IgD-negative memory B cell (primary cell): Measurements from ENCODE around the gene KRT72. TPM values are rescaled to one million over a fixed set of nuclear protein-coding genes. Genes with fewer than 3 reads are reported as not detected.

ENCODE experiments used
- H3K27ac Mint-ChIP-seq, 3 donors: one replicate each; pipeline ENCODE4 v1.8.0; 2020 to 2022; ENCODE audit warnings: mild to moderate bottlenecking in 3 of 3, mixed read lengths in 3 of 3, moderate library complexity in 1 of 3
- H3K27me3 Mint-ChIP-seq: one replicate; pipeline ENCODE4 v1.8.0; 2021; ENCODE audit warnings: mixed read lengths
- H3K36me3 Mint-ChIP-seq: one replicate; pipeline ENCODE4 v1.8.0; 2020; ENCODE audit warnings: mild to moderate bottlenecking, mixed read lengths
- H3K4me1 Mint-ChIP-seq, 3 donors: one replicate each; pipeline ENCODE4 v1.8.0; 2020 to 2022; ENCODE audit warnings: mixed read lengths in 3 of 3, mild to moderate bottlenecking in 1 of 3
- H3K4me3 Mint-ChIP-seq, 4 donors: one replicate each; pipeline ENCODE4 v1.8.0; 2020 to 2022; ENCODE audit warnings: mild to moderate bottlenecking in 4 of 4, mixed read lengths in 4 of 4, moderate library complexity in 3 of 4
- H3K9me3 Mint-ChIP-seq, 3 donors: one replicate each; pipeline ENCODE4 v1.8.0; 2020 to 2021; ENCODE audit warnings: mixed read lengths in 3 of 3, mild to moderate bottlenecking in 1 of 3
- polyA plus RNA-seq: library from polyadenylated mRNA; unstranded; fragments of 300-500 nt; fragmentation: Illumina TruSeq; gene quantifications from one replicate; pipeline ENCODE4 v1.2.3, GENCODE V29; 2021

KRT72 gene
- polyA plus RNA-seq, 1 donor from 2014 or later, result not detected

DNA sequence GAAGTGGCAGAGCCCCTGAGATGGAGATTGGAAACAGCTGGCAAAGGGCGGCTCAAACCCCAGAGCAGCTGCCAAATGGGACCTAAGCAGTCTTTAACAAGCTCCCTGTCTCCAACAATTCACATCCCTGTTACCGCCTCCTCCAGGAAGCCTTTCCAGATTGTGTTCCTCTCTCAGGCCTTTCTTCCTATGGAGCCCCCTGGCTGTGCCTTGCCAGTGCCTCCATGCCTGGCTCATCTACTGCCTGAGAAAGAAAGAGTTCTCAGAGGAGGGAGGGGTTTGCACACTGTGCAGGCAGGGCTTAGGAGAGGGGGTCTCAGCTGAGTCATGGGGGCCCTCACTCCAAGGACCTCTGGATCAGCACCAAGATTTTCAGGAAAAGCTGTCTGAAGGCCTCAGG, 18.8 kb downstream of the KRT72 start:
- no peak overlapping the region for H3K27ac Mint-ChIP-seq
- H3K9me3 Mint-ChIP-seq, result peaks cover 0 to 2% (median 0%) of the 10 kb centered on the region in 3 donors
- peaks cover 11% of the 10 kb centered on the region for H3K27me3 Mint-ChIP-seq
- H3K4me1 Mint-ChIP-seq, result no peaks in the 10 kb centered on the region
- no peak overlapping the region for H3K4me3 Mint-ChIP-seq
- no peaks in the 10 kb centered on the region for H3K36me3 Mint-ChIP-seq

DNA sequence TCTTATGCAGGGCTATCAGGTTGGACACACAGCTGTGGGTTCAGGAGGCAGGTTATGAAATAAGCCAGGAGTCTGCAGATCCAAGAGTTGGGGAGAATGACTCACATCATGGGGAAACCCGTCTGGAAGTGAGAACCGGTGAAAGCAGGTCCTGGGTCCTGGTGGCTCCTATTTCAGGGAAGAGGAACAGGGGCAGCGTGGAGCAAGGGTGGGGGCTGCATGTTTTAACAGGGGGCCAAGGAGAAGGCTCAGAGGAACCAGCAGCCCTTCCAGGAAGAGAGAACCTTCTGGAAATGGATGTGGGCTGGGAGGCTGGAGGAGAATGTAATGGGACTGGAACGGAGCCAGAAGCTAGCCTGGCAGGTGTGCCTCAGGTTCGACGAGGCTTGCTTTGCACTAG, 19.8 kb downstream of the KRT72 start:
- Mint-ChIP-seq H3K4me1 (no peaks in the 10 kb centered on the region), H3K9me3 (peaks cover 0 to 2% (median 0%) of the 10 kb centered on the region in 3 donors), H3K4me3 (no peak overlapping the region), H3K36me3 (no peaks in the 10 kb centered on the region), H3K27ac (no peak overlapping the region), H3K27me3 (peaks cover 9% of the 10 kb centered on the region)

DNA sequence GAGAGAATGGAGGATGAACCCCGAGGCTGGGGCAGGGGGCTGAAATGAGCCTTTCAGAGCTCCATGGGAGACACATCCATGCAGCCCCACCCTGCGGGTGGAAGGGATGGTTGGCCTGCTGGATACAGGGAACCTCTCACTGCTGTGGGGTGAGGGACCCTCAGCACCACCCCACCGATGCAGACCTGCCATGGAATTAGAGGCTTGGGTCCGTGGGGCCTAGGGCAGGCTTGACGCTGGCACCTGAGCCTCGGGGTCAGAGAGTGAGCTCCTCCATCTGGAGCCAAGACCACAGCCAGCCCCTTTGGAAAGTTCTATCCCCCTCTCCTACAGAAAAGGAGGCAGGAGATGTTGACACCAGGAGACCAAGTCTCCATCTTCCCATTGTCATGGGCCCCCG, 20.2 kb downstream of the KRT72 start:
- no peak overlapping the region for H3K27ac Mint-ChIP-seq
- peaks cover 10% of the 10 kb centered on the region for H3K27me3 Mint-ChIP-seq
- no peak overlapping the region for H3K4me3 Mint-ChIP-seq
- H3K4me1 Mint-ChIP-seq, result no peaks in the 10 kb centered on the region
- H3K36me3 Mint-ChIP-seq, result no peaks in the 10 kb centered on the region
- H3K9me3 Mint-ChIP-seq, result peaks cover 0 to 2% (median 0%) of the 10 kb centered on the region in 3 donors

DNA sequence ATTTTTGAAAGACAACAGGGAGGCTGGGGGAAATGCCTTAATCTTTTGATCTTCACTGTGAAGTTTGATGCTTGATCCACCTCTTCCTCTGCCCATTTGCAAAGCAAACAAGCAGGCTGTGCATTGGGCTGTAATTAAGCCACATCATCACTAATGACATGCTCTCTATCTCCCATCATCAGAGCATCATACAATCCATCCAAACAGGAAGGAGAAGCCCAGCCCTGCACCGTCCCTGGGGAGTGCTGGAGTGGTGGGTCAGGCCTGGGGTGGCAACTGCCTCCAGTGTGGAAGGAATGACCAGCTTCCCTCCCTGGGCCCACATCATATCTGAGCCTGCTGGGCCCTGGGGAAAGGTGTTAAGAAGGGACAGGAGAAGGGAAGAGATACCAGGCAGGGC, 20.8 kb downstream of the KRT72 start:
- Mint-ChIP-seq H3K4me1 (no peaks in the 10 kb centered on the region), H3K27me3 (peaks cover 10% of the 10 kb centered on the region), H3K27ac (peak overlapping the region in 1 of 3 donors; percentile 55), H3K36me3 (no peaks in the 10 kb centered on the region), H3K4me3 (no peak overlapping the region), H3K9me3 (peaks cover 0 to 2% (median 0%) of the 10 kb centered on the region in 3 donors)

DNA sequence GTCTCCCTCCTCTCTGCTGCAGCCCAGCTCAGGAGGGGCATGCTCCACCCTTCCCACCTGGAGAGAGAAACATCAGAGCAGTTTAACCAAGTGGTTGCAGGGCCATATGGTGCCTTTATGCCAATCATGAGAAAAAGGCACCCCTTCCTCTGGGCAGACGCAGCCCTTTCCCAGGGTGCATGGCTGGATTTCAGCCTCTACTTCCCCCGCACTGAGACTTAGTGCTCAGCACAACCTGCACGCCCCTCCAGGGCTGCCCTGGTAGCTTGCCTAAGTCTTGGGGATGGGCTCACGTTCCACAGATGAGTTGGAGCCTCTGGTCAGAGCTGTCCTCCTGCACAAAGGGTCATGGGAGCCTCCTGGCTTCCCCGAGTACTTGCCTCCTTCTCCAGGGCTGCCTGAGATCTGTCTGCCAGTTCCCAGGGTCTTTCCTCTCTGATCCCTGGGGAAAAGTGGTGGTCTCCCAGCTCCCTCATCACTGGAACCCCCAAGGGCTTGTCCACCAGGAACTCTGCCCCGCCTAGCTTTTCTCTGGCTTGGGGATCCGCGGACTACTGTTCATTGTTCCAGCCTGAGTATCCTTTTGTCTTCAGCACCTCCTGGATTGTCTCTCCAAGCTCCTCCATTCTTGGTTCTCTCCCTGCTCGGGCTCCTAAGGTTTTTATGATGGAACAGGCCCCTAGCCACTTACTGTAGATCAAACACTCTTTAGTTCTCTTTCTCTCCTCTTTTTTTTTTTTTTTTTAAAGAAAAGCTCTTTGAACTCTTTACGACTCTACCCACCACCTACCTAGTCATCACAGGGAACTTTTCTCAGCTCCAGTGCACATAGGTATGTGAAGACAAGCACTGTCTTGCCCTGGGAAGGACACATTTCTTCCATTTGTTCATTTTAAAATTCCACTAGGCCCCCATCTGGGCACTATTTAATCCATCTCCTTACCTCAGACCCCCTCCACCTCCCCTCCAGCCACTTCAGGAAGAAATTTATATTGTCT, 21.5 kb downstream of the KRT72 start:
- Mint-ChIP-seq H3K9me3 (peaks cover 0 to 2% (median 0%) of the 10 kb centered on the region in 3 donors), H3K27me3 (peaks cover 10% of the 10 kb centered on the region), H3K4me3 (no peak overlapping the region), H3K27ac (peak overlapping the region in 1 of 3 donors; percentile 55), H3K36me3 (no peaks in the 10 kb centered on the region), H3K4me1 (peaks cover 0 to 3% (median 0%) of the 10 kb centered on the region in 3 donors)

DNA sequence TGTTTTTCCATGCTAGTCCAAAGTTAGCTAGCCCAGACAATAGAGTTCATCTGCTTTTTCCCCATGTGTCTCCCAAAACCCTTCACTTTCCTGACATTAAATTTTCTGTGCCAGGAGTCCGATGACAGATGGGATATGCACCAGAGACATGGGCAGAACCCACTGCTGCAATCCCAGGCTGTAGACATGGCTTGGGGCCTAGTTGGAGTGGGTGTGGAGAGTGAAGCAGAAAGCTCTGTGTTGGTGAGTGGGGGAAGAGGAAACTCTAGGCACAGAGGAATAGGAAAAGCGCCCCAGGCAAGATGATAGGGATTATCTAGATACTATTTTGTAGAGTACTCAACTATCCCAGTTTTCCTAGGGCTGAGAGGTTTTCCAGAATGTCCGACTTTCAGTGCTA, 22.8 kb downstream of the KRT72 start:
- Mint-ChIP-seq H3K27me3 (peaks cover 14% of the 10 kb centered on the region), H3K9me3 (peaks cover 0 to 2% (median 0%) of the 10 kb centered on the region in 3 donors), H3K4me3 (no peak overlapping the region), H3K36me3 (no peaks in the 10 kb centered on the region), H3K4me1 (peaks cover 0 to 3% (median 0%) of the 10 kb centered on the region in 3 donors), H3K27ac (no peak overlapping the region)

DNA sequence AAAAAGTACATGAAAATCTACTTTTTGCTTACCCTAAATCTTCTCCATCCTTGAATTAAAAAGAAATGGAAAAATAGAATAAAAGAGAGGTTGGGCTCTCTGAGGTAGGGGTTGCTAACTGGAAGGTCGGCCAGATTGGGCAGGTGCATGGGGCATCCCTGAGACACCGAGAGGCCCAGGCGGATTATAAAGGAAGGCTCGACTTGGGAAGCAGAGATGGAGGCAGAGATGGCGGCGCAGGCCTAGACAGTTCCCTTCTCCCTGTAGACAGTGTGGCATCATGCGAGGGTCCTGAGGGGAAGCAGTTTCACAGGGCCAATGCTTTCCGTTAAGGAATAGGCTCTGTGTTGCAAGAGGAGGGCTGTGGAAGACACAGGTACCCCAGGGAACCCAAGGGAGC, 23.9 kb downstream of the KRT72 start:
- Mint-ChIP-seq H3K36me3 (no peaks in the 10 kb centered on the region), H3K27ac (no peak overlapping the region), H3K9me3 (peaks cover 0 to 2% (median 0%) of the 10 kb centered on the region in 3 donors), H3K4me3 (no peak overlapping the region), H3K27me3 (peaks cover 14% of the 10 kb centered on the region), H3K4me1 (peaks cover 0 to 3% (median 0%) of the 10 kb centered on the region in 3 donors)

DNA sequence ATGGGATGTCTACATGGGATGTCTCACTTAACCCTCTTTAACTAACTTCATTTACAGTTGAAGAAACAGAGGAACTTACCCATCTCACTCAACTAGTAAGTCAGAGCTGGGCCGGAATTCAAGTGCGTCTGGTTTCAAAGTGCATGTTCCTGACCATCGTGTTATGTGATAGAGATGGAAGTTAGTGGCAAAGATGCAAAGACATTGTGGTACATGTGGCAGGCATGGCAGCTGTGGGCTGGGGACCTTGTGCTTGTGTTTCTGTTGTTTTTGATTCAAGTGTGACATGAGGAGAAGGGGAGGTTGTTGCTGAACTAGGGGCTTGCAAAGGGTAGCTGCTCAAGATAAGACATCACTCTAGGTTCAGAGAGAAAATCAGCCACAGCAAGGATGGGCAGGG, 25.3 kb downstream of the KRT72 start:
- H3K27me3 Mint-ChIP-seq, result peaks cover 13% of the 10 kb centered on the region

DNA sequence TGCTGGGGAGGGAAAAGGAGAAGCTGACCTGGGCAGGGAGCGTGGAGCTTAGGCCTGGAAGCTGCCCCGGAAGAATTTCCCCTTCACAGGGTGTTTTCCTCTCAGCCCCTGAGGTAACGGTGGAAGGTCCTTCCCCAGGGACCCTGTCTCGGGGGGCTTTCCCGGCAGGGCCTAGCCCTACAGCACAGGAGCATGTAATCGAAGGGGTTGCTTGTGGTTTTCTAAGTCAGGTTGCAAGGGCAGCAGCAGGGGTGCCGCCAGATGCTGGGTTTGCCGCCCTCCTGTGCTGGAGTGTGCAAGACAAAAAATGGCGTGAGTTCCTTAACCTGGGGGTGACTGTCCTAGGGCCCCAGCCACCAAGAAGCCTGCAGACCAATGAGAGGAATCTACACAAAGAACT, 26.0 kb downstream of the KRT72 start:
- no peak overlapping the region for H3K27ac Mint-ChIP-seq

More for the DNA sequence above, 25.3 kb downstream of the KRT72 start:
- Mint-ChIP-seq H3K27ac (peak overlapping the region in 1 of 3 donors; percentile 8), H3K4me3 (no peak overlapping the region), H3K9me3 (peaks cover 0 to 2% (median 0%) of the 10 kb centered on the region in 3 donors), H3K4me1 (peaks cover 0 to 3% (median 0%) of the 10 kb centered on the region in 3 donors), H3K36me3 (no peaks in the 10 kb centered on the region)

DNA sequence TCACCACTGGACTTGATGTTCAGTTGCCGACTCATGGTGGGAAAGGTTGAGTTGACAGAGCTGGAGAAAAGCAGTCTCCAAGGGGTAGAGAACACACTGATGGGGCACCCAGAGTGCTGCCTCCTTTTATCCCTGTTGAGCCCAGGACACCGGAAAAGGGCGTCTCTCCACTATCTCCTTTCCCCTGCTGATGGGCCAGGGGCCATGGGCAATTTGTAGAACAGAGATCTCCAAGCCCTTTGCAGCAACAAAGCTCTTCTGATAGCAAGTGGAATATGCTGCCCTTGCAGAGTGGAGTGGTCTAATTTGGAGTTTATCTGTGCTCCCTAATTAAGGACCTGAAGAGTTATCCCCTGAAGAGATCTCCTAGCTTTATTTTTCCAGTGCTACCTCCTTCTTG, 27.5 kb downstream of the KRT72 start, which contains the start of gene KRT74:
KRT74 (minus strand) TSS at position 101 of the 400 bp plus-strand sequence; CDS start at position 35, 66 bp downstream.
- H3K27ac Mint-ChIP-seq, result no peak within 1 kb of the TSS
- H3K4me1 Mint-ChIP-seq, result peaks cover 0 to 3% (median 0%) of the 10 kb centered on the region in 3 donors
- H3K27me3 Mint-ChIP-seq, result peaks cover 10% of the 10 kb centered on the region
- H3K4me3 Mint-ChIP-seq, result no peak within 1 kb of the TSS
- no peaks in the 10 kb centered on the region for H3K36me3 Mint-ChIP-seq
- H3K9me3 Mint-ChIP-seq, result no peaks in the 10 kb centered on the region

More for the DNA sequence above, 26.0 kb downstream of the KRT72 start:
- Mint-ChIP-seq H3K4me3 (peak overlapping the region in 1 of 4 donors; percentile 14), H3K9me3 (no peaks in the 10 kb centered on the region), H3K4me1 (peaks cover 0 to 3% (median 0%) of the 10 kb centered on the region in 3 donors), H3K36me3 (no peaks in the 10 kb centered on the region), H3K27me3 (peaks cover 13% of the 10 kb centered on the region)

DNA sequence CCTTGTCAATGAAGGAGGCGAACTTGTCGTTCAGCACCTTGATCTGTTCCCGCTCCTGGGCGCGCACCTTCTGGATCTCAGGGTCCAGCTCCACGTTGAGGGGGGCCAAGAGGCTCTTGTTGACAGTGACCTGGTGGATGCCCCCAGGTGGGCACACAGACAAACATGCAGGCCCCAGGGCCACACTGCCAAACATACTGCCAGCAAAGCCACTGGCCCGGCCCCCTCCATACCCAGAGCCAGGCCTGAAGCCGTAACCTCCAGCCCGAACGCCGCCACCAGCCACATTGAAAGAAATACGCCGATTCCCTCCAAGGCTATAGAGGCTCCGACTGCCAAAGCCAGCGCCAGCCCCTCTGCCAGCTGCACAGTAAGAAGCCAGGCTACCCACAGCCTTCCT, 28.0 kb downstream of the KRT72 start:
- H3K9me3 Mint-ChIP-seq, result no peaks in the 10 kb centered on the region
- no peaks in the 10 kb centered on the region for H3K36me3 Mint-ChIP-seq
- peaks cover 14% of the 10 kb centered on the region for H3K27me3 Mint-ChIP-seq
- H3K4me3 Mint-ChIP-seq, result no peak overlapping the region
- H3K27ac Mint-ChIP-seq, result no peak overlapping the region
- H3K4me1 Mint-ChIP-seq, result peaks cover 0 to 3% (median 0%) of the 10 kb centered on the region in 3 donors

DNA sequence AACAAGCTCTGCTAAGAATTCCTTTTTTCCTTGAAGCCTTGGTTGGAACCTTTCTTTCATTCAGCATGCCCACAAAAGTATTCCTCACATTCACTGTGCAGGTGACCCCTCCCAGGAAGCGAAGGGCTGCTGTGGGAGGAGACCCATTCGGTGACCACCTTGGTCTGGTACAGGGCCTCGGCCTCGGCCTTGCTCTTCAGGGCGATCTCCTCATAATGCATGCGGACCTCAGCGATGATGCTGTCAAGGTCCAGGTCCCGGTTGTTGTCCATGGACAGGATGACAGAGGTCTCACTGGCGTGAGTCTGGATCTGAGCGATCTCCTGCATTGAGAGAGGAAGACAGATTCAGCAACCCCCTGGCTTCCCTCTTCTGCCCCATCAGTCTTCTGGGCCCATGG, 30.8 kb downstream of the KRT72 start:
- Mint-ChIP-seq H3K36me3 (no peaks in the 10 kb centered on the region), H3K27me3 (peaks cover 18% of the 10 kb centered on the region), H3K4me1 (peaks cover 0 to 3% (median 1%) of the 10 kb centered on the region in 3 donors), H3K27ac (no peak overlapping the region), H3K9me3 (no peaks in the 10 kb centered on the region), H3K4me3 (no peak overlapping the region)

DNA sequence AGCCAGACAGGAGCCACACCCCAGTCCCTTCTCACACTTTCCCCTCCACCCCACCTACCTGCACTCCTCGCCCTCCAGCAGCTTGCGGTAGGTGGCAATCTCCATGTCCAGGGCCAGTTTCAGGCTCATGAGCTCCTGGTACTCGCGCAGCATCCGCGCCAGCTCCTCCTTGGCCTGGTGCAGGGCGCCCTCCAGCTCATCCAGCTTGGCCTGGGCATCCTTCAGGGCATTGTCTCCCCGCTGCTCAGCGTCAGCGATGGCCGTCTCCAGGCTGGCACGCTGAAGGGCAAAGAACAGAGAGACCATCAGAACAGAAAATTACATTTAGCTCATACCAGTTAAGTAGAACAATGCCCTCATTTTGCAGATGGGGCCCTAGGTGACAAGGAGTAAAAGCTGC, 33.2 kb downstream of the KRT72 start:
- Mint-ChIP-seq H3K4me1 (peaks cover 0 to 3% (median 0%) of the 10 kb centered on the region in 3 donors), H3K4me3 (no peak overlapping the region), H3K27ac (no peak overlapping the region), H3K9me3 (no peaks in the 10 kb centered on the region), H3K27me3 (peaks cover 25% of the 10 kb centered on the region), H3K36me3 (no peaks in the 10 kb centered on the region)

DNA sequence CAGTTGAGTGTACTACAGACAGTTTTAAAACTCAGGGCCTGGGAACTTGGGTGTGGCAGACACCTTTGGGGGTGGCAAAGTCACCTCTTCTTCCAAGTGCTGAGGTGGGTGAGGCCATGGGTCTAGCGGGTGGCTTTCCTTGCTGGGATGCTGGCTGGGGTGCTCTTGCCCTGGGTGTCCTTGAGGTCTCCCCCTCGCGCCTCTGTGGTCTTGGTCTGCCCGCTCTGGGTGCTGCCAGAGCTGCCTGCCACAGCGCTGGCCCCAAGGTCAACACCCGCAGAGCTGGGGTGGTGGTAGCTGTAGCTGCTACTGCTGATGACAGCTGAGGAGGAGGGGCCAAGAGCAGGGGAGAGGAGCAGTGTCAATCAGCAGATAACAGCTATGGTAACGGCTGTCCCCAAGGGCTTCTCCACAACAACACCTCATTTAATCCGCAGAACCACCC, 34.4 kb downstream of the KRT72 start:
- peaks cover 23% of the 10 kb centered on the region for H3K27me3 Mint-ChIP-seq
- no peak overlapping the region for H3K4me3 Mint-ChIP-seq
- H3K9me3 Mint-ChIP-seq, result no peaks in the 10 kb centered on the region
- peak overlapping the region in 1 of 3 donors; percentile 73 for H3K27ac Mint-ChIP-seq
- H3K4me1 Mint-ChIP-seq, result peaks cover 0 to 3% (median 0%) of the 10 kb centered on the region in 3 donors
- no peaks in the 10 kb centered on the region for H3K36me3 Mint-ChIP-seq

DNA sequence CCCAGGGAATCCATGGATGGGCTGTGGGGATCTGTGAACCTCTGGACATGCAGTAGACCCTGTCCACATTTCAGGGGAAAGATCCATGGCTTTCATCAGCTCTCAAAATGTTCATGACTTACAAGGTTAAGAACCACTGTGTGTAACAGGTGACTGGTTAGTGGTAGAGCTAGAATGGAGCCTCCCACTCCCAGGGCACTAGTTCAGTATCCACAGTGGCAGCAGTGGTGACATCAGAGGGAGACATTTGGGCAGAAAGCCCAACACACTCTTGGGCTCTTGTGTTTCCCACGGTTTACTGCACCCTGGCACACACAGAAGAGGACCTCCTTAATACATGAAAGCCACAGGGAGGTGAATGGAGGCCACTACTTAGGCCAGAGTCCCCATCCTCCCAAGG, 36.7 kb downstream of the KRT72 start:
- Mint-ChIP-seq H3K4me1 (peaks cover 0 to 3% (median 0%) of the 10 kb centered on the region in 3 donors), H3K36me3 (no peaks in the 10 kb centered on the region), H3K4me3 (no peak overlapping the region), H3K27me3 (peaks cover 28% of the 10 kb centered on the region), H3K27ac (no peak overlapping the region), H3K9me3 (peaks cover 0 to 3% (median 0%) of the 10 kb centered on the region in 3 donors)
